WERI-Rb-1 (cell line): ENCODE data around the gene IDNK.

Experiments
- DNase-seq: peaks from one replicate; pipeline ENCODE4 v3.0.0-alpha.2; 2020
- H3K27ac ChIP-seq: fragments of 250-450 bp; sonication (Bioruptor Pico); 2 replicates; pipeline ENCODE4 v1.5.1; 2020; ENCODE audit warnings: mild to moderate bottlenecking, moderate library complexity
- H3K27me3 ChIP-seq: fragments of 250-450 bp; sonication (Bioruptor Pico); 2 replicates; pipeline ENCODE4 v1.5.1; 2021; ENCODE audit warnings: mild to moderate bottlenecking, low read depth, moderate library complexity; ENCODE audit not compliant: insufficient read depth, severe bottlenecking
- H3K36me3 ChIP-seq: fragments of 250-450 bp; sonication (Bioruptor Pico); 2 replicates; pipeline ENCODE4 v1.5.1; 2020; ENCODE audit warnings: mild to moderate bottlenecking, moderate library complexity
- H3K4me3 ChIP-seq: 2 replicates; pipeline ENCODE4 v1.5.1; 2011; ENCODE audit warnings: low read depth, mild to moderate bottlenecking, control low read depth, low read length
- H3K9me3 ChIP-seq: fragments of 250-450 bp; sonication (Bioruptor Pico); 2 replicates; pipeline ENCODE4 v1.5.1; 2021; ENCODE audit warnings: mild to moderate bottlenecking, moderate library complexity; ENCODE audit not compliant: severe bottlenecking
- TF ChIP-seq, protein P1 (sequence below): IDR thresholded peaks from 2 replicates; pipeline ENCODE4 v1.5.1; 2011; ENCODE audit warnings: low read depth, mild to moderate bottlenecking, control low read depth, inconsistent platforms, low read length

IDNK gene

DNA sequence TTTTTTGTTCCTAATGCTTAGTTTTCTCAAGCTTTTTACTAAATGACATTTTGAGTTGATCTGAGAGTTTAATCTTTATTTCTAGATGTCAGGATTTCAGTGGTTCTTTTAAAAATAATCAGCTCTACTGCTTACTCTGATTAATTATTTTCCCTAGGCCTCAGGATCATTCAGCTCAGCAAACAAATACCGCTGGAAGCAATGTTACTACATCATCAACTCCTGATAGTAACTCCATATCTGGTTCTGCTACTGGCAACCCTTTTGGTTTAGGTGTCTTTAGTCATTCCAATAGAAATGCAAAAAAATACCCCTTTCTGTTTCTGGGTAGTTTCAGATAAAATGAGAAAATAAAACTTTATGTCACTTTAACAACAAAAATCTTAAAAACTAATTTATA, 5.6 kb upstream of the IDNK start:
- no peak overlapping the region for H3K27ac ChIP-seq
- no peaks in the 10 kb centered on the region for H3K36me3 ChIP-seq
- H3K27me3 ChIP-seq: no peaks in the 10 kb centered on the region
- no peak overlapping the region for H3K4me3 ChIP-seq
- no peak for DNase-seq
- no peaks in the 10 kb centered on the region for H3K9me3 ChIP-seq
- TF ChIP-seq, protein P1, sequence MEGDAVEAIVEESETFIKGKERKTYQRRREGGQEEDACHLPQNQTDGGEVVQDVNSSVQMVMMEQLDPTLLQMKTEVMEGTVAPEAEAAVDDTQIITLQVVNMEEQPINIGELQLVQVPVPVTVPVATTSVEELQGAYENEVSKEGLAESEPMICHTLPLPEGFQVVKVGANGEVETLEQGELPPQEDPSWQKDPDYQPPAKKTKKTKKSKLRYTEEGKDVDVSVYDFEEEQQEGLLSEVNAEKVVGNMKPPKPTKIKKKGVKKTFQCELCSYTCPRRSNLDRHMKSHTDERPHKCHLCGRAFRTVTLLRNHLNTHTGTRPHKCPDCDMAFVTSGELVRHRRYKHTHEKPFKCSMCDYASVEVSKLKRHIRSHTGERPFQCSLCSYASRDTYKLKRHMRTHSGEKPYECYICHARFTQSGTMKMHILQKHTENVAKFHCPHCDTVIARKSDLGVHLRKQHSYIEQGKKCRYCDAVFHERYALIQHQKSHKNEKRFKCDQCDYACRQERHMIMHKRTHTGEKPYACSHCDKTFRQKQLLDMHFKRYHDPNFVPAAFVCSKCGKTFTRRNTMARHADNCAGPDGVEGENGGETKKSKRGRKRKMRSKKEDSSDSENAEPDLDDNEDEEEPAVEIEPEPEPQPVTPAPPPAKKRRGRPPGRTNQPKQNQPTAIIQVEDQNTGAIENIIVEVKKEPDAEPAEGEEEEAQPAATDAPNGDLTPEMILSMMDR: no peak

DNA sequence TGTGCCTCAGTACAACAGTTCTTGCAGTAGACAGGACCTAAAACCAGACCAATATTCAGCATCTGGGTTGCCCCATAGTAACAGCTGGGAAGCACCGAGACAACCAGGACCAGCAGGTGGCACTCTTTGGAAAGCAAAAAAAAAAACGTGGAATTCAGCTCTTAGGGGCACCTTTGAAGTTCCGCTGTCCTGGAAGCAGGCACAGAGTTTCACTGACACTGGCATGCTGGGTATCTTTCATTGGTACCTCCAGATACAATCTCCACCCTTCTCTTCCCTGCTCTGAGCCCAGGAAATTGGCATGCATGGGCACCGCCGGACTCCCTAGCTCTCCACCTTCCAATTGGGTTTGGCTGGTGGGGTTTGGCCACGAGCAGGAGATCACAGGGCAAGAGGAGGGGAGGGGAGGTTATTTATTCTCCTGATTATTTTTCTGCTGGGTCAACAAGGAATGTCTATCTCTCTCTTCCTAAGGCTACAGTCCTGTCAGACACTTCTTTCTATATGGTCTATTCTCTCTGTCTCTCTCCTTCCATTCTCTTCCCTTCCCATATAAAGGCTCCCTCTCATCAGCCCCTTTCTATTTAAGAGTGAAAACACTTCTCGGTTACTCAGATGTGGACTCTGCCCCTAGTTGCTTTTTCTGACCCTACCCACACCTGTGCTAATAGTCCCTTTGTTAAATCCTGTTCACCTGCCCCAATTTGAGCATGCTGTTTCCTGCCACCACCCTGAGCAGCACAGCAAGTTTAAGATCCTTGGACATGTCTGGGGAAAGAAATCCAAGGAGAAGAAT, 1.9 kb upstream of the IDNK start:
- H3K36me3 ChIP-seq: peaks cover 5% of the 10 kb centered on the region; the same call in 1 of the 2 replicates
- H3K9me3 ChIP-seq: no peaks in the 10 kb centered on the region
- TF ChIP-seq, protein P1: peak; percentile 66
- no peak overlapping the region for H3K27ac ChIP-seq
- H3K4me3 ChIP-seq: no peak overlapping the region
- DNase-seq: peak; percentile 31
- H3K27me3 ChIP-seq: no peaks in the 10 kb centered on the region

DNA sequence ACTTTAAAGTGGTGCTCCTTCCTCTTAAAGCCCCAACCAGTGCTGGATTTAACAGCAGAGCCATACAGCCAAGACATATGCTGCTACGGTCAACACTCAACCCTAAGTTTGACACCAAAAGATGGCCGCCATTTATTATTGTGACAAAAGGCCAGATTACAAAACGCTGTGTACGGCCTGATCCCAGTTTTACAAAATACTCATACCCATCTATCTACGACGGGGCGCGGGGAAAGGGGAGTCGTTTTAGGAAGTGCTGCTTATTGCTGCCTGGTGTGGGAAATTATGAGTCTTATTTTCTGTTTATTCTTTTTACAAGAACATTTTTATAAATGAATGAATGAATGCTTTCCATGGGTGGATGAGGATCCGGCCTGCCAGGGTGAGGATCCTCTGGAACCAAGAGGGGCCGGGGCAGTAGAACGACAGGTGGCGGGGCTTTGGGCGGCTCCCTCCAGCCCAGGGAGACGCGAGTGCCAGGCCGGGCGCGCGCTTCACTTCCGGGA, 457 bp upstream of the IDNK start:
- Histone ChIP-seq H3K9me3 (no peaks in the 10 kb centered on the region), H3K27me3 (no peaks in the 10 kb centered on the region), H3K36me3 (peaks cover 5% of the 10 kb centered on the region; the same call in 1 of the 2 replicates), H3K4me3 (peak overlapping the region; percentile 84), H3K27ac (peak overlapping the region; percentile 93)
- TF ChIP-seq, protein P1: no peak
- no peak for DNase-seq

DNA sequence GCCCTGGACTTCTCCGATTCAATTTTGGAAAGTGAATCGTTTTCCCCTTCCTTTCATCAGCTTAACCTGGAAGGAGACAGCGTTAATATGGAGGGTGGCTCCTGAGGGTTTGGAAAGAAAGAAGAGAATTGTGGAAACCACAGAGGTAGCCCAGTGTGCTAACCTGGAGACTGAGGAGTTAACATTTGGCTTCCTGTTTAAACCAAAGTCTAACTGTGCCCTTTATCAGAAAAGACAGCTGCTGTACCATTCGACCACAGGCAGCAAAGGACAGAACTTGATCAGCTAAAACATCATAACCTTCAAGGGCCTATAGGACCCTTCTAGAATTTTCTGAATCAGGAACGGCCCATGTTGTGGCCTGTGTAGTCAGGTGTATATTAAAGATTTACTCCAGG, 735 bp downstream of the IDNK start:
- no peaks in the 10 kb centered on the region for H3K9me3 ChIP-seq
- TF ChIP-seq, protein P1: no peak
- H3K27ac ChIP-seq: peak overlapping the region; percentile 93
- no peak for DNase-seq
- H3K36me3 ChIP-seq: peaks cover 5% of the 10 kb centered on the region; the same call in 1 of the 2 replicates
- H3K4me3 ChIP-seq: peak overlapping the region; percentile 84
- no peaks in the 10 kb centered on the region for H3K27me3 ChIP-seq

DNA sequence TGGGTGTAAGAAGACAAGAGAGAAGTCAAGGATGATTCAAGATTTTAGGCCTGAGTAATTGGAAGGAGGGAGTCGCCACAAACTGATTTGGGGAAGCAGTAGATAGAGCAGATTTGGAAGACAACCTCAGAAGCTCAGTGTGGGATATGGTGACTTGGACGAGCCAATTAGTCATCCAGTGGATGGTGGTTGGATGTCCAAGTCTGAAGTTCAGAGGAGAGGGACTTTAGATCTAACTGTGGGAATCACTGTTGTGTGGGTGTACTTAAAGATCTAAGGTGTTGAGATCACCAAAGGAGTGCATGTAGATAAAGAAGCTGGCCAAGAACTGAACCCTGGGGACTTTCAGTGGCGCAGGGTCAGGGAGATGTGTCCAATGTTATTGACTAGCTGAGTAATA, 2.2 kb downstream of the IDNK start:
- Histone ChIP-seq H3K4me3 (no peak overlapping the region), H3K36me3 (peaks cover 5% of the 10 kb centered on the region), H3K9me3 (no peaks in the 10 kb centered on the region), H3K27ac (no peak overlapping the region), H3K27me3 (no peaks in the 10 kb centered on the region)
- no peak for DNase-seq
- TF ChIP-seq, protein P1: no peak

DNA sequence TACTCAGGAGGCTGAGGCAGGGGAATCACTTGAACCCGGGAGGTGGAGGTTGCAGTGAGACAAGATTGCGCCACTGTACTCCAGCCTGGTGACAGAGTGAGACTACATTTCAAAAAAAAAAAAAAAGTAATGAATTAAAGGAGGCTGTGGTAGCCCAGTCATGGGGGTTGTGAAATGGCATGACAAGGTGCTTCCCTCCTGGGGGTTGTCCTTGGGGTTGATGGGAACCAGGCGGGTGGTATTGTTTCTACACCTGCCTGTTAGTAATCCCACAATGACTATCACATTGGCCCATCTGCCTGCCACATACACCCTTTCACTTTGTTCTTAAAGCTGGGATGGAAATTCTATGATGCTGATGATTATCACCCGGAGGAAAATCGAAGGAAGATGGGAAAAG, 5.6 kb downstream of the IDNK start:
- H3K9me3 ChIP-seq: no peaks in the 10 kb centered on the region
- no peak overlapping the region for H3K4me3 ChIP-seq
- H3K36me3 ChIP-seq: no peaks in the 10 kb centered on the region; the same call in 1 of the 2 replicates
- H3K27me3 ChIP-seq: no peaks in the 10 kb centered on the region
- H3K27ac ChIP-seq: no peak overlapping the region
- DNase-seq: no peak
- TF ChIP-seq, protein P1: no peak
